Endothelial cell (in vitro differentiated cells): ENCODE measurements around the gene GARIN1A. TPM values are rescaled to one million over a fixed set of nuclear protein-coding genes. Genes with fewer than 3 reads are reported as not detected.

Experiments used
- DNase-seq: peaks from one replicate; pipeline ENCODE4 v3.0.0; 2021; ENCODE audit warnings: low spot score
- H3K27ac Mint-ChIP-seq: one replicate; pipeline ENCODE4 v1.8.0; 2021; ENCODE audit warnings: mixed read lengths, inconsistent platforms; ENCODE audit not compliant: unreplicated experiment
- H3K27me3 Mint-ChIP-seq: one replicate; pipeline ENCODE4 v1.8.0; 2021; ENCODE audit warnings: mild to moderate bottlenecking, moderate library complexity, mixed read lengths, inconsistent platforms; ENCODE audit not compliant: unreplicated experiment
- H3K36me3 Mint-ChIP-seq: one replicate; pipeline ENCODE4 v1.8.0; 2021; ENCODE audit warnings: mild to moderate bottlenecking, low read depth, mixed read lengths, inconsistent platforms; ENCODE audit not compliant: unreplicated experiment
- H3K4me1 Mint-ChIP-seq: one replicate; pipeline ENCODE4 v1.8.0; 2021; ENCODE audit warnings: mild to moderate bottlenecking, mixed read lengths, inconsistent platforms; ENCODE audit not compliant: unreplicated experiment
- H3K4me3 Mint-ChIP-seq: one replicate; pipeline ENCODE4 v1.8.0; 2021; ENCODE audit warnings: mild to moderate bottlenecking, mixed read lengths, inconsistent platforms; ENCODE audit not compliant: unreplicated experiment
- H3K9me3 Mint-ChIP-seq: one replicate; pipeline ENCODE4 v1.8.0; 2021; ENCODE audit warnings: mixed read lengths, inconsistent platforms; ENCODE audit not compliant: unreplicated experiment
- total RNA-seq: library from RNA; stranded (reverse); fragmentation: NEBNext Ultra II Directional; extraction: Animal tissue kit (Norgen Biotek cat#: 25700); gene quantifications from one replicate; pipeline ENCODE4 v1.2.1, GENCODE V29; 2021; ENCODE audit not compliant: unreplicated experiment
- TF ChIP-seq, protein P1 (sequence below): fragments of 200-600 bp; sonication (generic); IDR thresholded peaks from one replicate; pipeline ENCODE4 v1.5.0; 2021; ENCODE audit warnings: antibody characterized with exemption; ENCODE audit not compliant: unreplicated experiment

The GARIN1A gene
- total RNA-seq, 1 donor from 2014 or later, result 4.3 TPM

DNA sequence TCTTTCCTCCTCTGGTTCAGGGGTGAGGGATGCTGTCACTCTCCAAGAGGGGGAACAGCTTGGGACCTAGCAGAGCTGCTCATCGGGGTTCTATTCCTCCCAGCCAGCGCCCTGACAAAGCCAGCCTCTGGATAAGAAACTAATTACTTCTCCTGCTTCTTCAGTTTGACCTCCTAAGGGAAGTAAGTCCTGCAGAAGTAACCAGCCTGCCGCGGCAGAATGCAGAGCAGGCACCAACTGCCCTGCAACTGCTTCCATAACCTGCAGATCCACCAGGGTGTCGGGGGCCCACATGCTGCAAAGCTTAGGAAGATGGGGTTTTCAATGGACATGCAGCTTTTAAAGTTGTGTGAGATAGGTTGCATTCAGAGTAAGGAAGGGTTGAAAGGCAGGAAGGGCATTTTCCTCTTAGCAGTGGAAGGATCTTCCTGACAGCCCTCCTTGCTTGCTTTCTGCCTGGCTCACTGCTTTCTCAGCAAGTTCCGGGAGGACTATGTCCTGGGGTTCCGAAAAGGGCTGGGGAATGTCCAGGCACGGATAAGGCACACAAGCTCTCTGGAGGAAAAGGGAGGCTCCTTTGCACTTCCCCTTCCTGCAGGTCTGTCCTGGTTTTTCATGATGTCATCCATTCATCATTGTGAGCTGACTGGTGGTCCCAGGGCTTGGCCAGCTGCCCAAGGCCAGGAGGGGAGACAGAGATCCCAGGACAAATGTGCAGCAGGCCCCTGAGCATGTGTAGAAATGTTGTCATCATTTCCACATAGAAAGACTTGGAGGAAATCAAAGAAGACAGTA lies 42.8 kb downstream of the GARIN1A start:
- TF ChIP-seq, protein P1, sequence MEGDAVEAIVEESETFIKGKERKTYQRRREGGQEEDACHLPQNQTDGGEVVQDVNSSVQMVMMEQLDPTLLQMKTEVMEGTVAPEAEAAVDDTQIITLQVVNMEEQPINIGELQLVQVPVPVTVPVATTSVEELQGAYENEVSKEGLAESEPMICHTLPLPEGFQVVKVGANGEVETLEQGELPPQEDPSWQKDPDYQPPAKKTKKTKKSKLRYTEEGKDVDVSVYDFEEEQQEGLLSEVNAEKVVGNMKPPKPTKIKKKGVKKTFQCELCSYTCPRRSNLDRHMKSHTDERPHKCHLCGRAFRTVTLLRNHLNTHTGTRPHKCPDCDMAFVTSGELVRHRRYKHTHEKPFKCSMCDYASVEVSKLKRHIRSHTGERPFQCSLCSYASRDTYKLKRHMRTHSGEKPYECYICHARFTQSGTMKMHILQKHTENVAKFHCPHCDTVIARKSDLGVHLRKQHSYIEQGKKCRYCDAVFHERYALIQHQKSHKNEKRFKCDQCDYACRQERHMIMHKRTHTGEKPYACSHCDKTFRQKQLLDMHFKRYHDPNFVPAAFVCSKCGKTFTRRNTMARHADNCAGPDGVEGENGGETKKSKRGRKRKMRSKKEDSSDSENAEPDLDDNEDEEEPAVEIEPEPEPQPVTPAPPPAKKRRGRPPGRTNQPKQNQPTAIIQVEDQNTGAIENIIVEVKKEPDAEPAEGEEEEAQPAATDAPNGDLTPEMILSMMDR, result no peak
- Mint-ChIP-seq H3K36me3 (peaks cover 3% of the 10 kb centered on the region), H3K9me3 (no peaks in the 10 kb centered on the region), H3K27ac (peak overlapping the region; percentile 96), H3K4me1 (peaks cover 41% of the 10 kb centered on the region), H3K27me3 (peaks cover 8% of the 10 kb centered on the region), H3K4me3 (no peak overlapping the region)
- DNase-seq, result peak; percentile 49

DNA sequence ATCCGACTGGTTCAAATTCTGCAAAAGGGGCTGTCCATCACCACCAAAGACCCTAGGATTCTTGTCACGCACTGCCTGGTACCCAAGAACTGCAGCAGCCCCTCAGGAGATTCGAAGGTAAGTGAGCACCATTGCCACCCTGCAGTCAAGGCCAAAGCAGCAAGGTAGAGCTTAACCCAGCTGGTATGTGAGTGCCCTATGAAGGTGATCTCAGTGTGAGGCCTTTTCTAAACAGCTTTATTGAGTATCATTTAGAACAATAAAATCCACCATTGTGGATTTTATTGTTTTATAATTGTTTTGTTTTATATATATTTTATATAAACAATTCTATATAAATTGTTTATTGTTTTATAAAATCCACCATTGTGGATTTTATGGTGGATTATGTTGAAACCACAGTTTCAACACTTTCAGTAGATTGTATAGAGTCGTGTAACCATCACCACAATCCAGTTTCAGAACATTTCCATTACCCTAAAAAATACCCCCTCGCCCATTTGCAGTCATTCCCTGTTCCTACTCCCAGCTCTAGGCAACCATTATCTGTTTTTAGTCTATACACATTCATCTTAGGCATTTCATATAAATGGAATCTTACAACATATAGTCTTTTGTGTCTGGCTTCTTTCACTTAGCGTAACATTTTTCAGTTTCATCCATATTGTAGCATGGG lies 47.0 kb downstream of the GARIN1A start:
- DNase-seq, result no peak
- H3K27me3 Mint-ChIP-seq, result peaks cover 8% of the 10 kb centered on the region
- peaks cover 3% of the 10 kb centered on the region for H3K36me3 Mint-ChIP-seq
- no peak overlapping the region for H3K4me3 Mint-ChIP-seq
- TF ChIP-seq, protein P1, result no peak
- peaks cover 31% of the 10 kb centered on the region for H3K4me1 Mint-ChIP-seq
- no peak overlapping the region for H3K27ac Mint-ChIP-seq
- H3K9me3 Mint-ChIP-seq, result no peaks in the 10 kb centered on the region

DNA sequence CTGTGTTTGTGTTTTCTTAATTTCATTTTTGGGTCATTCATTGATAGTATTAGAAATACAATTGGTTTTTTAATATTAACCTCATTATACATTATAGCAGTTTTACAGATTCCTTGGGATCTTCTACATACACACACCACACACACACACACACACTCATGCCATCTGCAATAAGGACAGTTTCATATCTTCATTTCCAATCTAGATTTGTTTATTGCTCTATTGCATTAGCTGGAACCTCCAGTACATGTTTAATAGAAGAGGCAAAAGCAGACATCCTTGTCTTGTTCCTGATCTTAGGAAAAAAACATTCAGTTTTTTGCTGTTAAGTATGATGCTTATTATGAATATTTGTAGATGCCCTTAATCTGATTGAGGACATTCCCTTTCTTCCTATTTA lies 49.3 kb downstream of the GARIN1A start:
- Mint-ChIP-seq H3K27ac (no peak overlapping the region), H3K9me3 (no peaks in the 10 kb centered on the region), H3K4me3 (no peak overlapping the region), H3K27me3 (peaks cover 3% of the 10 kb centered on the region), H3K4me1 (peaks cover 12% of the 10 kb centered on the region), H3K36me3 (peaks cover 9% of the 10 kb centered on the region)
- DNase-seq, result no peak
- TF ChIP-seq, protein P1, result no peak

Other genes with a start within 250 kb of the GARIN1A start
- gene HILPDA, start 216.4 kb upstream of the GARIN1A start, total RNA-seq, result 13.1 TPM
- 26.9 TPM for gene METTL2B, start 195.5 kb upstream of the GARIN1A start, total RNA-seq
- 197 TPM for gene CALU, start 67.1 kb downstream of the GARIN1A start, total RNA-seq
- not detected for gene OPN1SW, start 103.5 kb downstream of the GARIN1A start, total RNA-seq
- gene CCDC136, start 119.7 kb downstream of the GARIN1A start, total RNA-seq, result 31.5 TPM
- gene FLNC, start 158.1 kb downstream of the GARIN1A start, total RNA-seq, result 7.7 TPM
- 132 TPM for gene ATP6V1F, start 190.6 kb downstream of the GARIN1A start, total RNA-seq
- 4.3 TPM for gene KCP, start 238.4 kb downstream of the GARIN1A start, total RNA-seq